ENCODE measurements around the gene MZB1.

- TF ChIP-seq CTCF (IDR thresholded peaks at IDR 0.05; ENCODE audit: low read depth, low read length, missing input control) (no peak), REST (IDR thresholded peaks at IDR 0.05) (no peak), GABPA (IDR thresholded peaks at IDR 0.05 in 1 of 2, conservative IDR thresholded peaks at IDR 0.05 in 1 of 2) (no peak), JUND (IDR thresholded peaks at IDR 0.05) (no peak), RAD21 (IDR thresholded peaks at IDR 0.05) (no peak), TAF1 (conservative IDR thresholded peaks at IDR 0.05) (no peak), YY1 (IDR thresholded peaks at IDR 0.05) (no peak), EGR1 (IDR thresholded peaks at IDR 0.05; ENCODE audit: low read depth in 2 of 2) (no peak), FOXA1 (IDR thresholded peaks at IDR 0.05) (no peak), SP1 (IDR thresholded peaks at IDR 0.05) (no peak)
- TF ChIP-seq, protein P1, sequence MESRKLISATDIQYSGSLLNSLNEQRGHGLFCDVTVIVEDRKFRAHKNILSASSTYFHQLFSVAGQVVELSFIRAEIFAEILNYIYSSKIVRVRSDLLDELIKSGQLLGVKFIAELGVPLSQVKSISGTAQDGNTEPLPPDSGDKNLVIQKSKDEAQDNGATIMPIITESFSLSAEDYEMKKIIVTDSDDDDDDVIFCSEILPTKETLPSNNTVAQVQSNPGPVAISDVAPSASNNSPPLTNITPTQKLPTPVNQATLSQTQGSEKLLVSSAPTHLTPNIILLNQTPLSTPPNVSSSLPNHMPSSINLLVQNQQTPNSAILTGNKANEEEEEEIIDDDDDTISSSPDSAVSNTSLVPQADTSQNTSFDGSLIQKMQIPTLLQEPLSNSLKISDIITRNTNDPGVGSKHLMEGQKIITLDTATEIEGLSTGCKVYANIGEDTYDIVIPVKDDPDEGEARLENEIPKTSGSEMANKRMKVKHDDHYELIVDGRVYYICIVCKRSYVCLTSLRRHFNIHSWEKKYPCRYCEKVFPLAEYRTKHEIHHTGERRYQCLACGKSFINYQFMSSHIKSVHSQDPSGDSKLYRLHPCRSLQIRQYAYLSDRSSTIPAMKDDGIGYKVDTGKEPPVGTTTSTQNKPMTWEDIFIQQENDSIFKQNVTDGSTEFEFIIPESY (IDR thresholded peaks at IDR 0.05), result no peak
- TF ChIP-seq, protein P2, sequence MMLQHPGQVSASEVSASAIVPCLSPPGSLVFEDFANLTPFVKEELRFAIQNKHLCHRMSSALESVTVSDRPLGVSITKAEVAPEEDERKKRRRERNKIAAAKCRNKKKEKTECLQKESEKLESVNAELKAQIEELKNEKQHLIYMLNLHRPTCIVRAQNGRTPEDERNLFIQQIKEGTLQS (IDR thresholded peaks at IDR 0.05), result no peak
- TF ChIP-seq, protein P3, sequence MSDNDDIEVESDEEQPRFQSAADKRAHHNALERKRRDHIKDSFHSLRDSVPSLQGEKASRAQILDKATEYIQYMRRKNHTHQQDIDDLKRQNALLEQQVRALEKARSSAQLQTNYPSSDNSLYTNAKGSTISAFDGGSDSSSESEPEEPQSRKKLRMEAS (IDR thresholded peaks at IDR 0.05), result no peak
Measured at GRCh38 chr5:139391570-139392323, 2.0 kb upstream of the MZB1 start.
